HepG2 (cell line): ENCODE results near the gene MAP1LC3A. TPM values are rescaled to one million over a fixed set of nuclear protein-coding genes. Genes with fewer than 3 reads are reported as not detected.

Experiments
- ATAC-seq: fragments of 200-7000 bp; cut with Tn5 transposase; 3 replicates; pipeline ENCODE4 v1.9.1; 2020; ENCODE audit warnings: mild to moderate bottlenecking, moderate library complexity
- BruUV-seq: library from RNA; stranded (reverse); fragments of 400-500 nt; replicated peaks from 2 replicates; lab custom pipeline; 2021; lab: Mats Ljungman, UMichigan
- CTCF ChIA-PET: fragments of 300-600 bp; formaldehyde crosslinking; extraction: SDS; loops from one replicate; lab custom pipeline; 2021; ENCODE audit warnings: low total read pairs, inconsistent platforms, low intra/inter-chr PET ratio; lab: Yijun Ruan, JAX
- POLR2A ChIA-PET: fragments of 350-600 bp; sonication (Branson Sonifier 250); formaldehyde crosslinking; loops from one replicate; lab custom pipeline; 2020; ENCODE audit warnings: antibody characterized with exemption, inconsistent platforms; lab: Yijun Ruan, JAX
- DNase-seq: peaks from one replicate; pipeline ENCODE4 v3.0.0-alpha.2; 2015; ENCODE audit warnings: low spot score
- FAIRE-seq: peaks from 3 replicates; lab custom pipeline; 2011; peaks lifted over from hg19 to GRCh38; lab: Jason Lieb, UNC
- H2AFZ ChIP-seq: one replicate; pipeline ENCODE4 v1.6.1; 2011; ENCODE audit warnings: low read length, inconsistent platforms
- H3K27ac ChIP-seq: fragments of 300-600 bp; 3 replicates; pipeline ENCODE4 v1.8.0; 2011; ENCODE audit warnings: mixed run types, mild to moderate bottlenecking, mixed read lengths, low read length, inconsistent platforms; ENCODE audit not compliant: insufficient read depth; ENCODE audit errors: extremely low read length
- H3K27me3 ChIP-seq, 2 experiments: fragments of 200-600 bp in 1 of 2; 2 replicates in 1 of 2; 3 replicates in 1 of 2; pipeline versions ENCODE4 v1.6.0 to v1.8.0; 2011; ENCODE audit warnings: low read length in 2 of 2, mild to moderate bottlenecking in 2 of 2, moderate library complexity in 2 of 2, inconsistent platforms in 1 of 2; ENCODE audit not compliant: insufficient read depth in 2 of 2, control insufficient read depth in 1 of 2
- H3K36me3 ChIP-seq, 2 experiments: fragments of 200-600 bp in 1 of 2; replicated peaks in 1 of 2; 2 replicates in 1 of 2; 3 replicates in 1 of 2; pipeline versions ENCODE4 v1.5.1 to v1.8.0; 2011; ENCODE audit warnings: low read length in 2 of 2, inconsistent platforms in 1 of 2; ENCODE audit not compliant: insufficient read depth in 2 of 2, control insufficient read depth in 1 of 2
- H3K4me1 ChIP-seq: 2 replicates; pipeline ENCODE4 v1.5.1; 2012; ENCODE audit warnings: low read length, inconsistent platforms; ENCODE audit not compliant: insufficient read depth
- H3K4me2 ChIP-seq: 2 replicates; pipeline ENCODE4 v1.6.0; 2011; ENCODE audit warnings: low read depth, low read length, inconsistent platforms
- H3K4me3 ChIP-seq, 3 experiments: fragments of 200-600 bp in 1 of 3; sonication (generic), shearing (Covaris generic) in 1 of 3; replicated peaks in 1 of 3; 2 replicates each; pipeline ENCODE4 v1.5.1; 2011 to 2016; ENCODE audit warnings: low read length in 3 of 3, inconsistent platforms in 2 of 3, low read depth in 2 of 3, mild to moderate bottlenecking in 2 of 3, control low read depth in 1 of 3, mixed read lengths in 1 of 3; ENCODE audit not compliant: insufficient read depth in 1 of 3
- H3K79me2 ChIP-seq: one replicate; pipeline ENCODE4 v1.6.1; 2011; ENCODE audit warnings: low read length, inconsistent platforms; ENCODE audit not compliant: insufficient read depth
- H3K9ac ChIP-seq: 2 replicates; pipeline ENCODE4 v1.6.0; 2011; ENCODE audit warnings: mild to moderate bottlenecking, low read depth, low read length, inconsistent platforms; ENCODE audit not compliant: insufficient read depth
- H3K9me3 ChIP-seq: 2 replicates; pipeline ENCODE4 v1.5.1; 2012; ENCODE audit warnings: mild to moderate bottlenecking, low read length
- H4K20me1 ChIP-seq: 2 replicates; pipeline ENCODE4 v1.6.0; 2011; ENCODE audit warnings: inconsistent platforms, mild to moderate bottlenecking, low read length, moderate library complexity; ENCODE audit not compliant: insufficient read depth
- FOXK1 ChIP-seq: sonication (generic); formaldehyde crosslinking; IDR thresholded peaks from 2 replicates; pipeline ENCODE4 v1.4.0; 2020; ENCODE audit warnings: low read depth, missing genetic modification reagents, borderline replicate concordance
- HIC2 ChIP-seq: sonication (generic); formaldehyde crosslinking; IDR thresholded peaks from 2 replicates; pipeline ENCODE4 v1.9.0; 2022; ENCODE audit warnings: low read depth, missing genetic modification reagents
- MAF1 ChIP-seq: sonication (generic); formaldehyde crosslinking; IDR thresholded peaks from 2 replicates; pipeline ENCODE4 v1.5.0; 2020; ENCODE audit warnings: missing genetic modification reagents, borderline replicate concordance
- MLLT10 ChIP-seq: sonication (generic); formaldehyde crosslinking; IDR thresholded peaks from 2 replicates; pipeline ENCODE4 v1.4.0; 2020; ENCODE audit warnings: missing genetic modification reagents
- NR3C1 ChIP-seq: sonication (generic); formaldehyde crosslinking; IDR thresholded peaks from 2 replicates; pipeline ENCODE4 v1.4.0; 2020; ENCODE audit warnings: missing genetic modification reagents
- POLR2AphosphoS5 ChIP-seq: IDR thresholded peaks from 2 replicates; pipeline ENCODE4 v1.6.1; 2012; ENCODE audit warnings: low read depth, low read length
- POLR2G ChIP-seq: fragments of 200-400 bp; formaldehyde crosslinking; IDR thresholded peaks from 2 replicates; pipeline ENCODE4 v1.6.1; 2018; ENCODE audit warnings: mild to moderate bottlenecking, low read depth, low read length, moderate library complexity
- RELA ChIP-seq: sonication (generic); formaldehyde crosslinking; IDR thresholded peaks from 2 replicates; pipeline ENCODE4 v1.4.0; 2020; ENCODE audit warnings: missing genetic modification reagents
- SNAI1 ChIP-seq: sonication (generic); formaldehyde crosslinking; IDR thresholded peaks from 2 replicates; pipeline ENCODE4 v1.5.0; 2020; ENCODE audit warnings: mild to moderate bottlenecking, missing genetic modification reagents, borderline replicate concordance
- TSC22D2 ChIP-seq: sonication (generic); formaldehyde crosslinking; IDR thresholded peaks from 2 replicates; pipeline ENCODE4 v1.5.1; 2020; ENCODE audit warnings: missing genetic modification reagents, mild to moderate bottlenecking, borderline replicate concordance
- ZBTB40 ChIP-seq, 2 experiments: fragments of 450-650 bp in 1 of 2; sonication (generic) in 1 of 2; formaldehyde crosslinking in 1 of 2; IDR thresholded peaks; 2 replicates each; pipeline versions ENCODE4 v1.6.1 to v1.8.0; 2016 to 2022; ENCODE audit warnings: antibody characterized with exemption in 1 of 2, mild to moderate bottlenecking in 1 of 2, missing genetic modification reagents in 1 of 2
- ZFY ChIP-seq: sonication (generic); formaldehyde crosslinking; IDR thresholded peaks from 2 replicates; pipeline ENCODE4 v1.4.0; 2020; ENCODE audit warnings: missing genetic modification reagents
- ZNF441 ChIP-seq: sonication (generic); formaldehyde crosslinking; IDR thresholded peaks from 2 replicates; pipeline ENCODE4 v1.7.0; 2021; ENCODE audit warnings: missing genetic modification reagents, borderline replicate concordance
- ZNF644 ChIP-seq: IDR thresholded peaks from 2 replicates; pipeline ENCODE4 v1.6.1; 2016; ENCODE audit warnings: low read depth
- ZNF879 ChIP-seq: sonication (generic); formaldehyde crosslinking; IDR thresholded peaks from 2 replicates; pipeline ENCODE4 v1.8.1; 2023; ENCODE audit warnings: missing genetic modification reagents
- WGBS: methylation state at CpG from one replicate; pipeline ENCODE4 v1.1.6; 2017; ENCODE audit warnings: low lambda C conversion rate; 5-methylcytosine and 5-hydroxymethylcytosine counted together
- in situ Hi-C: cut with HindIII; loops from 2 replicates; pipeline ENCODE4 v1.10.0; 2017; ENCODE audit warnings: low pct_unique_long_range_greater_than_20kb; ENCODE audit not compliant: extremely low pct_ligation_motif_present
- intact Hi-C: fragments of 100-400 bp; cut with micrococcal nuclease; formaldehyde crosslinking; loops from one replicate; pipeline ENCODE4 v1.10.0; 2022; ENCODE audit not compliant: unreplicated experiment
- polyA plus RNA-seq, 8 experiments: library from polyadenylated mRNA; depleted of rRNA in 3 of 8; stranded (reverse) in 7 of 8; unstranded in 1 of 8; fragments of >200 nt; fragmentation: Illumina TruSeq in 4 of 8; extraction: Trizol in 4 of 8; gene quantifications; 2 replicates each; pipeline versions ENCODE4 v1.2.1 to v1.2.3, GENCODE V29; 2011 to 2016; ENCODE audit warnings: low read depth in 4 of 8, missing spikeins in 1 of 8, mixed read lengths in 1 of 8; ENCODE audit not compliant: insufficient read depth in 1 of 8
- total RNA-seq, 5 experiments: library from RNA; depleted of rRNA; stranded (reverse); fragments of >200 nt; fragmentation: Illumina TruSeq; extraction: Trizol; gene quantifications; 2 replicates each; pipeline ENCODE4 v1.2.3, GENCODE V29; 2016; ENCODE audit warnings: low read depth in 1 of 5

Gene MAP1LC3A
- total and polyA plus RNA-seq, 2 of the 13 experiments (the other 11 are each of a cell fraction or from before 2014, with no cell fraction given) = not detected

GRCh38 chr20:34562641-34563040, 4.1 kb downstream of the MAP1LC3A start:
- BruUV-seq = no TSS peak
- peaks cover 20 to 31% of the 10 kb centered on the region in 2 experiments; a peak in 4 of 5 replicates for H3K36me3 ChIP-seq
- no peaks in the 10 kb centered on the region for H3K79me2 ChIP-seq
- H3K9me3 ChIP-seq = no peaks in the 10 kb centered on the region
- ATAC-seq (peak; percentile 70), FAIRE-seq (peak; percentile 63), DNase-seq (peak; percentile 31)
- no peak overlapping the region for H3K4me2 ChIP-seq
- 83% methylated on average over 5 of the region's 5 CpGs for WGBS
- H3K4me3 ChIP-seq = no peak overlapping the region
- H3K4me1 ChIP-seq = no peaks in the 10 kb centered on the region
- intact Hi-C loops (no loop called here), in situ Hi-C loops (no loop called here)
- no peaks in the 10 kb centered on the region for H4K20me1 ChIP-seq
- no peak overlapping the region for H2AFZ ChIP-seq
- no peak overlapping the region for H3K27ac ChIP-seq
- no peak overlapping the region for H3K9ac ChIP-seq
- ChIA-PET CTCF (interaction anchor here (0.9 kb wide), 1 partner anchor 207 kb away, joined by 5 read pairs; no protein-coding TSS in a partner anchor), POLR2A (interaction anchor here (0.7 to 1.0 kb wide), 2 partner anchors 59 to 584 kb away, joined by 4 to 5 read pairs; no protein-coding TSS in a partner anchor)
- H3K27me3 ChIP-seq = no peaks in the 10 kb centered on the region
- TF ChIP-seq FOXK1 (CRISPR knock-in tag) (no peak), POLR2G (no peak), HIC2 (CRISPR knock-in tag) (no peak), ZNF644 (CRISPR knock-in tag) (no peak), POLR2AphosphoS5 (no peak), MLLT10 (CRISPR knock-in tag) (no peak), NR3C1 (CRISPR knock-in tag) (no peak), ZFY (0 out of 2 replicates have a peak, but pooled peaks have one; percentile 14), ZBTB40 (IDR thresholded peaks at IDR 0.05) (no peak), ZBTB40 (CRISPR knock-in tag; IDR thresholded peaks at IDR 0.05) (no peak), ZNF441 (no peak), TSC22D2 (CRISPR knock-in tag) (no peak), RELA (no peak), SNAI1 (no peak), MAF1 (CRISPR knock-in tag) (no peak), ZNF879 (CRISPR knock-in tag) (no peak)
